Measurements from ENCODE around the gene PPP1R9A. TPM values are rescaled to one million over a fixed set of nuclear protein-coding genes. Genes with fewer than 3 reads are reported as not detected.
A peak's percentile ranks its signal among the peaks of the same experiment; 100 is the strongest.

PPP1R9A gene
- total RNA-seq, 1 donor from 2014 or later = 57.2 TPM

GRCh38 chr7:95204618-95205017 lies 297.2 kb downstream of the PPP1R9A start:
- TF ChIP-seq CTCF (IDR thresholded peaks at IDR 0.05; ENCODE audit: unreplicated experiment) = no peak
- no peaks in the 10 kb centered on the region for H3K27me3 Mint-ChIP-seq
- no peak overlapping the region for H3K27ac Mint-ChIP-seq
- no peak overlapping the region for H3K4me3 Mint-ChIP-seq (ENCODE audit: low read depth)
- peaks cover 5% of the 10 kb centered on the region for H3K4me1 Mint-ChIP-seq (ENCODE audit: low read depth)
- H3K9me3 Mint-ChIP-seq (ENCODE audit: low read depth) = no peaks in the 10 kb centered on the region
- DNase-seq (ENCODE audit: low spot score, unreplicated experiment) = no peak
- no peaks in the 10 kb centered on the region for H3K36me3 Mint-ChIP-seq (ENCODE audit: insufficient read depth)

- DNase-seq (ENCODE audit: low spot score, unreplicated experiment) = no peak
- no peaks in the 10 kb centered on the region for H3K9me3 Mint-ChIP-seq (ENCODE audit: low read depth)
- H3K27me3 Mint-ChIP-seq = no peaks in the 10 kb centered on the region
- peaks cover 4% of the 10 kb centered on the region for H3K4me1 Mint-ChIP-seq (ENCODE audit: low read depth)
- peak overlapping the region; percentile 27 for H3K27ac Mint-ChIP-seq
- H3K36me3 Mint-ChIP-seq (ENCODE audit: insufficient read depth) = peaks cover 4% of the 10 kb centered on the region
- no peak for TF ChIP-seq CTCF (IDR thresholded peaks at IDR 0.05; ENCODE audit: unreplicated experiment)
- no peak overlapping the region for H3K4me3 Mint-ChIP-seq (ENCODE audit: low read depth)
Observed at GRCh38 chr7:95205665-95206225, 298.4 kb downstream of the PPP1R9A start.

DNA sequence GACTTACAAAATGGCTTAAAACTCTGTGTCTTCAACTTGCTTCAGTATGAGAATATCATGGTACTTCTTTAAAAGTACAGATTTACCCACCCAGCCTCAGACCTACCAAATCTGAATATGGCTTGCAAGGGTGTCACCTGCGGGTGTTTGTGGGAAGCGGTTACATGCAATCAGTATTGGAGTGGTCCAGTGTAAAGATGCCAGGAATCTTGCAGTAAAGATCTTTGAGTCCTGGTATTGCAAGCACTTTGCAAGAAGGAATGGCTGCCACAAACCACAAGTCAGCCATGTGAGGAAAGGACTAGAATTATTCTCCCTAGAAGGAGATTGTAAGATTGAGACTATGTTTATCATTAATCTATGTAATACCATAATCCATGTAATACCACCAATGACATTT lies 301.9 kb downstream of the PPP1R9A start:
- Mint-ChIP-seq H3K4me1 (ENCODE audit: low read depth) (peaks cover 4% of the 10 kb centered on the region), H3K4me3 (ENCODE audit: low read depth) (no peak overlapping the region), H3K36me3 (ENCODE audit: insufficient read depth) (peaks cover 15% of the 10 kb centered on the region), H3K27me3 (no peaks in the 10 kb centered on the region), H3K9me3 (ENCODE audit: low read depth) (no peaks in the 10 kb centered on the region), H3K27ac (no peak overlapping the region)
- no peak for TF ChIP-seq CTCF (IDR thresholded peaks at IDR 0.05; ENCODE audit: unreplicated experiment)
- no peak for DNase-seq (ENCODE audit: low spot score, unreplicated experiment)

- Mint-ChIP-seq H3K4me1 (ENCODE audit: low read depth) (peaks cover 4% of the 10 kb centered on the region), H3K27ac (no peak overlapping the region), H3K36me3 (ENCODE audit: insufficient read depth) (peaks cover 18% of the 10 kb centered on the region), H3K27me3 (no peaks in the 10 kb centered on the region), H3K4me3 (ENCODE audit: low read depth) (no peak overlapping the region), H3K9me3 (ENCODE audit: low read depth) (no peaks in the 10 kb centered on the region)
- DNase-seq (ENCODE audit: low spot score, unreplicated experiment) = no peak
- TF ChIP-seq CTCF (IDR thresholded peaks at IDR 0.05; ENCODE audit: unreplicated experiment) = no peak
Observed at GRCh38 chr7:95209788-95210187, 302.4 kb downstream of the PPP1R9A start.

DNA sequence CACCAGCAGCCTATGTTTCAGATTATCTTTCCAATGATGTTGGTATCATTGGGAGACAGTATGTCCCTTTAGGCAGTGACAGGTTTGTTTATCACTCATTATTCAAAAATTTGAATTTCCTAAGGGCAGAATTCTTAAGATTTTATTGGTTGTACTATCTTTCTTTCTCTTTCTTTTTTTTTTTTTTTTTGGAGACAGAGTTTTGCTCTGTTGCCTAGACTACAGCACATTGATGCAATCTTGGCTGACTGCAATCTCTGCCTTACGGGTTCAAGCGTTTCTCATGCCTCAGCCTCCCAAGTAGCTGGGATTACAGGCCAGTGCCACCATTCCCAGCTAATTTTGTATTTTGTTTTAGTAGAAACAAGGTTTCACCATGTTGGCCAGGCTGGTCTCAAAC lies 305.8 kb downstream of the PPP1R9A start:
- H3K27ac Mint-ChIP-seq = no peak overlapping the region
- H3K36me3 Mint-ChIP-seq (ENCODE audit: insufficient read depth) = peaks cover 34% of the 10 kb centered on the region
- H3K4me1 Mint-ChIP-seq (ENCODE audit: low read depth) = no peaks in the 10 kb centered on the region
- no peak for TF ChIP-seq CTCF (IDR thresholded peaks at IDR 0.05; ENCODE audit: unreplicated experiment)
- no peaks in the 10 kb centered on the region for H3K27me3 Mint-ChIP-seq
- no peak overlapping the region for H3K4me3 Mint-ChIP-seq (ENCODE audit: low read depth)
- H3K9me3 Mint-ChIP-seq (ENCODE audit: low read depth) = peaks cover 6% of the 10 kb centered on the region
- no peak for DNase-seq (ENCODE audit: low spot score, unreplicated experiment)

Data from progenitor cell of endocrine pancreas (in vitro differentiated cells).